ENCODE data around the gene DNMBP.
"Not testable (repeated sequence)": the region's sequence is repeated elsewhere in the genome, so short reads cannot be mapped to it uniquely, and the experiment has no call there.

DNMBP gene

GRCh38 chr10:99875473-99875872, 134.3 kb downstream of the DNMBP start:
- H3K4me3 Mint-ChIP-seq: no peak overlapping the region
- peaks cover 39 to 60% of the 10 kb centered on the region in 2 donors for H3K36me3 Mint-ChIP-seq

DNA sequence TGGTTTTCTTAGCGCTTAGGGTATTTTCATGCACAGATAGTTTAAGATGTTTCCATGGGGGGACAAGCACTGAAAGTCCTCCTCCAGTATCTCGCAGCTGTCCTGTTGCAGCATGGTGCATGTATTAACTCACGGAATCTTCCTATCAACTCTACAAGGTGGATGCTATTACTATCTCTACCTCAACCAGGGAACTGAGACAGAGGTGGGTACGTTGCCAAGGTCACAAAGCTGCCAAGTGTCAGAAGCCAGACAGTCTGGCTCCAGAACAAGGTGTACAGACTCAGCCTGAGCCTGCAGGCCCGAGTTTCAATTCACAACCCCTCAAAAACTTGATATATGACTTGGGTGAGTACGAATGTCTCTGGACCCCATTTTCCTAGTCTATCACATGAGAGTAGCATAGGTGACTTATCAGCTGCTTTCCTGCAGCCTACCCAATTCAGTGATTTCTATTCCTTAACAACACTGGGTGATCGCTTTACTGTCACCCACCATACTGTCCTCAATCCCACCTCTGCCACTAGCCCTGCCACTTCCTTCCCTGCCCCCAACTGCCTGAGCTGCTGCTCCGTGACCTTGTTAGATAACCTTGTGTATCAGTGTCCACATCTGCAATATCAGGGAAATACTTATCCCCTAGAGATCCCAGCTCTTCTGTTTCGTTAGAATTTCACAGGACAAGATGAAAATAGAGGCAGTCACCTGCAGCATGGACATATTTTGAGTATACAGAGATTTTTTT, 135.2 kb downstream of the DNMBP start:
- Mint-ChIP-seq H3K4me1 (peaks cover 4 to 8% of the 10 kb centered on the region in 2 donors), H3K36me3 (peaks cover 30 to 50% of the 10 kb centered on the region in 2 donors), H3K27me3 (peaks cover 13 to 18% of the 10 kb centered on the region in 2 donors), H3K9me3 (no peaks in the 10 kb centered on the region), H3K27ac (no peak overlapping the region), H3K4me3 (no peak overlapping the region)
- no peak for ATAC-seq (replicated peaks)
- no peak for DNase-seq

More at GRCh38 chr10:99875473-99875872, 134.3 kb downstream of the DNMBP start:
- no peaks in the 10 kb centered on the region for H3K9me3 Mint-ChIP-seq
- no peak overlapping the region for H3K27ac Mint-ChIP-seq
- H3K4me1 Mint-ChIP-seq: peaks cover under 1% of the 10 kb centered on the region in 2 donors
- DNase-seq: no peak
- H3K27me3 Mint-ChIP-seq: peaks cover 3 to 8% of the 10 kb centered on the region in 2 donors
- ATAC-seq (replicated peaks): no peak

DNA sequence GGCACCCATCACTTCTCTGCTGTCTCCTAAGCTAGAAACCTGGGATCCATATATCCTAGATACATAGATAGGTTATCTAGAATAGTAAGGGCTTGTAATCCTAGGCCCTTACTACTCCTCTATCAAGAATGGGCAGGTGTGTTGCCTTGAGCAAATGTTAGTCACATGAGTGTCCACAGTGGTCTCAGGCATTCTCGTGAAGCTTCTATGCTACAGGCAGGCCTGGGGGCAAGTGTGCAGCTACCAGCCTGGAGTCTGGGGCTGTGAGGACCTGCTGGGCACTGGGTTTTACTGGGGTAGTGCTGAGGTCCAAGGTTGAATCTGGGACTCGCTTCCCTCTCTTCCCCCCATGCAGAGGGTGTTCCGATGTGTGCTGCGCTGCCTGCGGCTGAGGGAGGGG, 135.9 kb downstream of the DNMBP start:
- H3K27ac Mint-ChIP-seq: no peak overlapping the region
- DNase-seq: no peak
- peaks cover 13 to 23% of the 10 kb centered on the region in 2 donors for H3K27me3 Mint-ChIP-seq
- H3K4me1 Mint-ChIP-seq: peaks cover 4 to 8% of the 10 kb centered on the region in 2 donors
- ATAC-seq (replicated peaks): no peak
- no peak overlapping the region for H3K4me3 Mint-ChIP-seq
- no peaks in the 10 kb centered on the region for H3K9me3 Mint-ChIP-seq
- H3K36me3 Mint-ChIP-seq: peaks cover 25 to 44% of the 10 kb centered on the region in 2 donors

- DNase-seq: no peak
- Mint-ChIP-seq H3K27me3 (peaks cover 19 to 36% of the 10 kb centered on the region in 2 donors), H3K27ac (no peak overlapping the region), H3K4me3 (no peak overlapping the region), H3K4me1 (peaks cover 4 to 8% of the 10 kb centered on the region in 2 donors), H3K9me3 (peaks cover 0 to under 1% of the 10 kb centered on the region in 2 donors), H3K36me3 (peaks cover 18 to 31% of the 10 kb centered on the region in 2 donors)
- ATAC-seq (replicated peaks): no peak
Measured at GRCh38 chr10:99872367-99873162, 137.2 kb downstream of the DNMBP start.

DNA sequence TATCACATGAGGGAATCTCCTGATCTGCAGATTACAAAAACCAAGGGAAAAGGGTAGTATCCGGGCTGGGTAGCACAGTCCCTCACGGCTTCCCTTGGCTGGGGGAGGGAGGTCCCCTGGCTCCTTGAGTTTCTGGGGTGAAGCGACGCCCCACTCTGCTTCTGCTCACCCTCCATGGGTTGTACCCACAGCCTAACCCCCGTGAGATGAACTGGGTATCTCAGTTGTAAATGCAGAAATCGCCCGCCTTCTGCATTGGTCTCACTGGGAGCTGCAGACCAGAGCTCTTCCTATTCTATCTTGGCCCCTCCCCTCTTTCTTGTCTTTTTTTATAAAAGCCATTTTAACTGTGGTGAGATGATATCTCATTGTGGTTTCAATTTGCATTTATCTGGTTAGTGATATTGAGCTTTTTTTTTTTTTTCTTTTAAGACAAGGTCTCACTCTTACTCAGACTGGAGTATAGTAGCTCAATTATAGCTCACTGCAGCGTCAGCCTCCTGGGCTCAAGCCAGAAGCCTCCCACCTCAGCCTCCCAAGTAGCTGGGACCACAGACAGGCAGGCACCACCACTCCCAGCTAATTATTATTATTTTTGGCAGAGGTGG, 139.5 kb downstream of the DNMBP start:
- ATAC-seq (replicated peaks) (peak; percentile 70 to 78), DNase-seq (no peak)
- Mint-ChIP-seq H3K4me1 (peaks cover 4 to 8% of the 10 kb centered on the region in 2 donors), H3K4me3 (peak overlapping the region in 1 of 2 donors; percentile 50), H3K27me3 (peaks cover 42 to 58% of the 10 kb centered on the region in 2 donors), H3K36me3 (peaks cover 7 to 12% of the 10 kb centered on the region in 2 donors), H3K27ac (no peak overlapping the region), H3K9me3 (peaks cover 8 to 12% of the 10 kb centered on the region in 2 donors)

DNA sequence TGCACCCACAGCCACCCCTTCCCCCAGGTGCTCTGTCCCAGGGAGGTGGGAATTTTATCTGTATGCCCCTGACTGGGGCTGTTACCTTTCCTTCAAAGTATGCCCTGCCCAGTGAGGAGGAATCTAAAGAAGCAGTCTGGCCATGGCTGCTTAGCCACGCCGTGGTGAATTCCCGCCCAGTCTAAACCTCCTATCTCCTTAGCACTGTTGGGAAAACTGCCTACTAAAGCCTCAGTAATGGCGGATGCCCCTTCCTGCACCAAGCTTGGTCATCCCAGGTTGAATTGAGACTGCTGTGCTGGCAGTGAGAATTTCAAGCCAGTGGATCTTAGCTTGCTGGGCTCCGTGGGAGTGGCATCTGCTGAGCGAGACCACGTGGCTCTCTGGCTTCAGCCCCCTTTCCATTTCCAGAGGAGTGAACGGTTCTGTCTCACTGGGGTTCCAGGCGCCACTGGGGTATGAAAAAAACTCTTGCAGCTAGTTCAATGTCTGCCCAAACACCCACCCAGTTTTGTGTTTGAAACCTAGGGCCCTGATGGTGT, 140.1 kb downstream of the DNMBP start:
- Mint-ChIP-seq H3K27ac (no peak overlapping the region), H3K36me3 (peaks cover 7 to 11% of the 10 kb centered on the region in 2 donors), H3K4me1 (peaks cover 4 to 8% of the 10 kb centered on the region in 2 donors), H3K4me3 (no peak overlapping the region), H3K9me3 (peaks cover 8 to 12% of the 10 kb centered on the region in 2 donors), H3K27me3 (peaks cover 46 to 60% of the 10 kb centered on the region in 2 donors)
- ATAC-seq (replicated peaks) (peak; percentile 7 to 25), DNase-seq (no peak)

GRCh38 chr10:99867250-99867649, 142.5 kb downstream of the DNMBP start:
- H3K4me1 Mint-ChIP-seq; H3K27ac Mint-ChIP-seq; ATAC-seq (replicated peaks); H3K36me3 Mint-ChIP-seq; H3K4me3 Mint-ChIP-seq; DNase-seq: not testable (repeated sequence)
- Mint-ChIP-seq H3K9me3 (peaks cover 8 to 12% of the 10 kb centered on the region in 2 donors), H3K27me3 (peaks cover 50 to 67% of the 10 kb centered on the region in 2 donors)

GRCh38 chr10:99863535-99864240, 146.1 kb downstream of the DNMBP start:
- not testable (repeated sequence) for H3K4me1 Mint-ChIP-seq; H3K36me3 Mint-ChIP-seq; DNase-seq; H3K27ac Mint-ChIP-seq; H3K4me3 Mint-ChIP-seq; ATAC-seq (replicated peaks)
- Mint-ChIP-seq H3K9me3 (peaks cover 8 to 12% of the 10 kb centered on the region in 2 donors), H3K27me3 (peaks cover 42 to 50% of the 10 kb centered on the region in 2 donors)

DNA sequence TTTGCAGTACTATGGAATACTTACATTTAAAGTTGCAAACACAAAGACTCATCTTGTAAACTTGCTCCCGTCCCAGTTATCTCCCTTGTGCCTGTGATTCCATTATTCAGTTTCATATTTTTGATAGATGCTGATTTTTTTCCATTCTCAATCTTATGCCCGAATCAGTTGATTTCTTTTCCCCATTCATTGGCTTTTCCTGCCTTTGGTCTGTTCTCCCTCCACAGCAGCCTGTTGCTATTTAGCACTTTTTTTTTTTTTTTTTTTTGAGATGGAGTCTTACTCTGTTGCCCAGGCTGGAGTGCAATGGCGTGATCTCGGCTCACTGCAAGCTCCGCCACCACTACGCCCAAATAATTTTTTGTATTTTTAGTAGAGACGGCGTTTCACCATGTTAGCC, 149.3 kb downstream of the DNMBP start:
- no peak for DNase-seq
- Mint-ChIP-seq H3K27ac (no peak overlapping the region), H3K4me3 (no peak overlapping the region), H3K27me3 (peaks cover 22 to 24% of the 10 kb centered on the region in 2 donors), H3K4me1 (no peaks in the 10 kb centered on the region), H3K36me3 (no peaks in the 10 kb centered on the region), H3K9me3 (no peaks in the 10 kb centered on the region)
- no peak for ATAC-seq (replicated peaks)

GRCh38 chr10:99859585-99859984, 150.2 kb downstream of the DNMBP start:
- DNase-seq: no peak
- Mint-ChIP-seq H3K36me3 (no peaks in the 10 kb centered on the region), H3K27ac (no peak overlapping the region), H3K27me3 (peaks cover 16 to 19% of the 10 kb centered on the region in 2 donors), H3K4me3 (no peak overlapping the region), H3K9me3 (no peaks in the 10 kb centered on the region), H3K4me1 (no peaks in the 10 kb centered on the region)
- ATAC-seq (replicated peaks): no peak

DNA sequence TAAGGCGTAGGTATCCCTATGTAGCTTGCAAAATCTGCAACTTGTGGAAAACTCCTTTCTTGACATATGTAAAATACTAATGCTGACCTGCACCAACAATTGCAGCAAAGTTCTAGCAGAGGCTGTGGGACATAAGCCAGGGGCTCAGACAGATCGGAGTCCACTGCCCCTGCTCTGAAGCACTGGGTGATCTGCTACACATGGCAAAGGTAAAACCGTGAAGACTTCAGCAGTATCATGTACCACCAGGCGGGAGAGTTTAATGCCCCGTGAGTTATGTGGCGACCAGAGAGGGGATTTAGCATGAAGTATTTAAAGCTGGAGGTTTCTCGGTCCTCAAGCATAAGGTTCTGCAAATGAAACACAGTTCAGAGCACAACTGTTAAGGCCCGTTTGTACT, 150.9 kb downstream of the DNMBP start:
- no peak overlapping the region for H3K4me3 Mint-ChIP-seq
- DNase-seq (no peak), ATAC-seq (replicated peaks) (no peak)
- no peaks in the 10 kb centered on the region for H3K4me1 Mint-ChIP-seq
- peaks cover 16 to 19% of the 10 kb centered on the region in 2 donors for H3K27me3 Mint-ChIP-seq
- no peak overlapping the region for H3K27ac Mint-ChIP-seq
- no peaks in the 10 kb centered on the region for H3K9me3 Mint-ChIP-seq
- H3K36me3 Mint-ChIP-seq: no peaks in the 10 kb centered on the region

- ATAC-seq (replicated peaks) (no peak), DNase-seq (no peak)
- peaks cover 9 to 15% of the 10 kb centered on the region in 2 donors for H3K36me3 Mint-ChIP-seq
- H3K27me3 Mint-ChIP-seq: peaks cover 5 to 12% of the 10 kb centered on the region in 2 donors
- H3K4me3 Mint-ChIP-seq: no peak overlapping the region
- H3K9me3 Mint-ChIP-seq: no peaks in the 10 kb centered on the region
- no peak overlapping the region for H3K27ac Mint-ChIP-seq
- no peaks in the 10 kb centered on the region for H3K4me1 Mint-ChIP-seq
Measured at GRCh38 chr10:99855479-99856071, 154.2 kb downstream of the DNMBP start.

- ATAC-seq (replicated peaks) (no peak), DNase-seq (no peak)
- H3K4me3 Mint-ChIP-seq: no peak overlapping the region
Measured at GRCh38 chr10:99854860-99855259, 154.9 kb downstream of the DNMBP start.

More at GRCh38 chr10:99854860-99855259, 154.9 kb downstream of the DNMBP start:
- Mint-ChIP-seq H3K36me3 (peaks cover 9 to 17% of the 10 kb centered on the region in 2 donors), H3K9me3 (no peaks in the 10 kb centered on the region), H3K4me1 (no peaks in the 10 kb centered on the region), H3K27ac (no peak overlapping the region), H3K27me3 (peaks cover 5 to 12% of the 10 kb centered on the region in 2 donors)

Data from stimulated activated naive B cell treated with anti-CD40 and anti-IgM and Interleukin-4, amounts not matched to agents 10 μg/mL and 1 μg/mL and 100 μg/mL, for 72 hours (primary cell).